ENCODE results near the gene MALRD1. TPM values are rescaled to one million over a fixed set of nuclear protein-coding genes. Genes with fewer than 3 reads are reported as not detected.
A peak's percentile ranks its signal among the peaks of the same experiment; 100 is the strongest.

MALRD1 gene
- total and polyA plus RNA-seq, 2 experiments from 2014 or later, result 17.8 to 52.6 TPM

- no peak overlapping the region for H2AFZ ChIP-seq
- H3K27ac ChIP-seq, result no peak overlapping the region
- no peak for DNase-seq (ENCODE audit: low spot score)
- H3K27me3 ChIP-seq, result no peaks in the 10 kb centered on the region
- no peaks in the 10 kb centered on the region for H3K79me2 ChIP-seq
- H3K4me2 ChIP-seq, result no peak overlapping the region
- H3K36me3 ChIP-seq (replicated peaks; ENCODE audit: insufficient read depth, low read depth), result no peaks in the 10 kb centered on the region
- H3K4me1 ChIP-seq (ENCODE audit: insufficient read depth), result no peaks in the 10 kb centered on the region
- no peaks in the 10 kb centered on the region for H3K9me3 ChIP-seq (ENCODE audit: low read depth)
- H3K9me2 ChIP-seq (replicated peaks; ENCODE audit: insufficient read depth), result no peaks in the 10 kb centered on the region
- H3K4me3 ChIP-seq, result no peak overlapping the region
- WGBS (ENCODE audit: low lambda C conversion rate, missing lambda C conversion rate), result 49% methylated on average over 3 of the region's 3 CpGs
- no peaks in the 10 kb centered on the region for H4K20me1 ChIP-seq (ENCODE audit: insufficient read depth, poor library complexity, severe bottlenecking)
- TF ChIP-seq EZH2phosphoT487 (IDR thresholded peaks at IDR 0.05; ENCODE audit: low read depth, severe bottlenecking, unreplicated experiment) (no peak), CTCF (IDR thresholded peaks at IDR 0.05; ENCODE audit: poor library complexity) (no peak), EZH2 (IDR thresholded peaks at IDR 0.05; ENCODE audit: borderline replicate concordance) (no peak)
These were observed 492.7 kb downstream of the MALRD1 start for GRCh38 chr10:19541299-19541698.

GRCh38 chr10:19546224-19546623 lies 497.6 kb downstream of the MALRD1 start:
- Histone ChIP-seq H3K4me1 (ENCODE audit: insufficient read depth) (no peaks in the 10 kb centered on the region), H3K9me3 (ENCODE audit: low read depth) (no peaks in the 10 kb centered on the region), H3K4me2 (no peak overlapping the region), H4K20me1 (ENCODE audit: insufficient read depth, poor library complexity, severe bottlenecking) (no peaks in the 10 kb centered on the region), H3K36me3 (replicated peaks; ENCODE audit: insufficient read depth, low read depth) (no peaks in the 10 kb centered on the region), H3K4me3 (no peak overlapping the region), H3K9me2 (replicated peaks; ENCODE audit: insufficient read depth) (no peaks in the 10 kb centered on the region), H2AFZ (no peak overlapping the region), H3K79me2 (no peaks in the 10 kb centered on the region), H3K27me3 (no peaks in the 10 kb centered on the region), H3K27ac (peak overlapping the region; percentile 46)
- TF ChIP-seq CTCF (IDR thresholded peaks at IDR 0.05; ENCODE audit: poor library complexity) (no peak), EZH2 (IDR thresholded peaks at IDR 0.05; ENCODE audit: borderline replicate concordance) (no peak), EZH2phosphoT487 (IDR thresholded peaks at IDR 0.05; ENCODE audit: low read depth, severe bottlenecking, unreplicated experiment) (no peak)
- DNase-seq (ENCODE audit: low spot score), result peak; percentile 27
- WGBS (ENCODE audit: low lambda C conversion rate, missing lambda C conversion rate), result 59% methylated on average over 3 of the region's 3 CpGs

DNA sequence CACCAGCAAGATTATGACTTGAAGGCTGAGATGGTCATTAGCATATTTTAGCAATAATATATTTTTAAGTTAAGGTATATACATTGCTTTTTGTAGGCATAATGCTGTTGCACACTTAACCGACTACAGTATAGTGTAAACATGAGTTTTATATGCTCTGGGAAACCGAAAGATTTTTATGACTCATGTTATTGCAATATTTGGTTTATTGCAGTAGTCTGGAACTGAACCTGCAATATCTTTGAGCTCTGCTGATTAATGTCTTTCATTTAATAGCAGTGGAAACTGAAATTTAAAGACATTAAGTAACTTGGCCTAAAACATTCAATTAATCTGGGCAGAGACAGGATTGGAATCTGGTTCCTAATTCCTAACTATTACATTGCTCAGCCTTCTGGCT lies 500.9 kb downstream of the MALRD1 start:
- H3K27me3 ChIP-seq, result no peaks in the 10 kb centered on the region
- WGBS (ENCODE audit: low lambda C conversion rate, missing lambda C conversion rate), result 68% methylated on average over 2 of the region's 2 CpGs

More for the DNA sequence above, 500.9 kb downstream of the MALRD1 start:
- H3K9me2 ChIP-seq (replicated peaks; ENCODE audit: insufficient read depth), result no peaks in the 10 kb centered on the region
- no peaks in the 10 kb centered on the region for H3K9me3 ChIP-seq (ENCODE audit: low read depth)
- H3K79me2 ChIP-seq, result no peaks in the 10 kb centered on the region
- no peak overlapping the region for H2AFZ ChIP-seq
- H3K4me1 ChIP-seq (ENCODE audit: insufficient read depth), result no peaks in the 10 kb centered on the region
- no peak overlapping the region for H3K4me2 ChIP-seq
- H3K4me3 ChIP-seq, result no peak overlapping the region
- no peaks in the 10 kb centered on the region for H4K20me1 ChIP-seq (ENCODE audit: insufficient read depth, poor library complexity, severe bottlenecking)
- DNase-seq (ENCODE audit: low spot score), result no peak
- TF ChIP-seq CTCF (IDR thresholded peaks at IDR 0.05; ENCODE audit: poor library complexity) (no peak), EZH2phosphoT487 (IDR thresholded peaks at IDR 0.05; ENCODE audit: low read depth, severe bottlenecking, unreplicated experiment) (no peak), EZH2 (IDR thresholded peaks at IDR 0.05; ENCODE audit: borderline replicate concordance) (no peak)
- H3K36me3 ChIP-seq (replicated peaks; ENCODE audit: insufficient read depth, low read depth), result no peaks in the 10 kb centered on the region
- no peak overlapping the region for H3K27ac ChIP-seq
